Esophagus muscularis mucosa (tissue), 4 donors: ENCODE data around the gene CTNNA1.

Experiments used
- EP300 ChIP-seq: sonication (generic); formaldehyde crosslinking; IDR thresholded peaks from one replicate; pipeline ENCODE4 v1.6.1; 2017; ENCODE audit warnings: antibody characterized with exemption
- POLR2A ChIP-seq: fragments of 450-650 bp; IDR thresholded peaks from one replicate; pipeline ENCODE4 v1.6.1; 2017; ENCODE audit warnings: antibody characterized with exemption, moderate library complexity, mild to moderate bottlenecking, low read depth
- POLR2AphosphoS5 ChIP-seq, 2 donors: sonication (generic); formaldehyde crosslinking; IDR thresholded peaks; one replicate each; pipeline ENCODE4 v1.6.1; 2017; ENCODE audit warnings: antibody characterized with exemption in 2 of 2
- TF ChIP-seq, protein P1 (sequence below), 3 experiments: fragments of 200-600 bp in 2 of 3; fragments of 450-650 bp in 1 of 3; sonication (generic) in 2 of 3; IDR thresholded peaks; one replicate each; pipeline ENCODE4 v1.5.1; 2017 to 2019; ENCODE audit warnings: antibody characterized with exemption in 3 of 3, mild to moderate bottlenecking in 2 of 3, moderate library complexity in 1 of 3

DNA sequence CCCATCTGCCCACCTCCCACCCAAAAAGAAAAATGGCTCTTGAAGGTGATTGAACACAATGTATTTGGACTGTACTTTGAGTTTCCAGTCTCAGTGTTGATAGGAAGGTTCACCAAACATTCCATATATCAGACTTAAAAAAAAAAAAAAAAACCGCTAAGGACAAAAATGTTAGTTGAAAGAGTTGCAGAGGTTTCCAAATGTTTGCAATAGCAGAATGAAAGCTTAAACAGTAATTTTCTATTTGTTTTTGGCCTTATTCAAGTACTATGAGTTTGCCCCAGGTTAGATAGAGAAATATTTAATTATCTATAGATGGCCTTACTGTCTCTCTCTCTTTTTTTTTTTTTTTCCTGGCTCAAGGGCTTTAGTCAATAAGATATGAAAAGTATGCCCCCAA is 115.8 kb downstream of the CTNNA1 start:
- TF ChIP-seq EP300: no peak
- TF ChIP-seq, protein P1, sequence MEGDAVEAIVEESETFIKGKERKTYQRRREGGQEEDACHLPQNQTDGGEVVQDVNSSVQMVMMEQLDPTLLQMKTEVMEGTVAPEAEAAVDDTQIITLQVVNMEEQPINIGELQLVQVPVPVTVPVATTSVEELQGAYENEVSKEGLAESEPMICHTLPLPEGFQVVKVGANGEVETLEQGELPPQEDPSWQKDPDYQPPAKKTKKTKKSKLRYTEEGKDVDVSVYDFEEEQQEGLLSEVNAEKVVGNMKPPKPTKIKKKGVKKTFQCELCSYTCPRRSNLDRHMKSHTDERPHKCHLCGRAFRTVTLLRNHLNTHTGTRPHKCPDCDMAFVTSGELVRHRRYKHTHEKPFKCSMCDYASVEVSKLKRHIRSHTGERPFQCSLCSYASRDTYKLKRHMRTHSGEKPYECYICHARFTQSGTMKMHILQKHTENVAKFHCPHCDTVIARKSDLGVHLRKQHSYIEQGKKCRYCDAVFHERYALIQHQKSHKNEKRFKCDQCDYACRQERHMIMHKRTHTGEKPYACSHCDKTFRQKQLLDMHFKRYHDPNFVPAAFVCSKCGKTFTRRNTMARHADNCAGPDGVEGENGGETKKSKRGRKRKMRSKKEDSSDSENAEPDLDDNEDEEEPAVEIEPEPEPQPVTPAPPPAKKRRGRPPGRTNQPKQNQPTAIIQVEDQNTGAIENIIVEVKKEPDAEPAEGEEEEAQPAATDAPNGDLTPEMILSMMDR (IDR thresholded peaks at IDR 0.05): no peak
- no peak for TF ChIP-seq POLR2AphosphoS5 (IDR thresholded peaks at IDR 0.05)
- no peak for TF ChIP-seq POLR2A
